ENCODE results near the gene RPS27L.
"Not testable (repeated sequence)": the region's sequence is repeated elsewhere in the genome, so short reads cannot be mapped to it uniquely, and the experiment has no call there.

Gene RPS27L

DNA sequence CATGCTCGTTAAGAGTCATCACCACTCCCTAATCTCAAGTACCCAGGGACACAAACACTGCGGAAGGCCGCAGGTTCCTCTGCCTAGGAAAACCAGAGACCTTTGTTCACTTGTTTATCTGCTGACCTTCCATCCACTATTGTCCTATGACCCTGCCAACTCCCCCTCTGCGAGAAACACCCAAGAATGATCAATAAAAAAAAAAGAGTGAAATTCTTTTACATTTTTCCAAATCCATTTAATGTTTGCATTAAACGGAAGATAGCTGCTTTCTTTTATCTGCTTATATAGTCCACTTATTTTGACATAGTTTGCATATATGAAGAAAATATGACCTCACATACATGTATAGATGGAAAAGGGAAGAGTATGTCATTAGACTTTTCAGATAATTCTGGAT, 57.7 kb downstream of the RPS27L start:
- DNase-seq (ENCODE audit: low read depth in 2 of 2), result not testable (repeated sequence)

DNA sequence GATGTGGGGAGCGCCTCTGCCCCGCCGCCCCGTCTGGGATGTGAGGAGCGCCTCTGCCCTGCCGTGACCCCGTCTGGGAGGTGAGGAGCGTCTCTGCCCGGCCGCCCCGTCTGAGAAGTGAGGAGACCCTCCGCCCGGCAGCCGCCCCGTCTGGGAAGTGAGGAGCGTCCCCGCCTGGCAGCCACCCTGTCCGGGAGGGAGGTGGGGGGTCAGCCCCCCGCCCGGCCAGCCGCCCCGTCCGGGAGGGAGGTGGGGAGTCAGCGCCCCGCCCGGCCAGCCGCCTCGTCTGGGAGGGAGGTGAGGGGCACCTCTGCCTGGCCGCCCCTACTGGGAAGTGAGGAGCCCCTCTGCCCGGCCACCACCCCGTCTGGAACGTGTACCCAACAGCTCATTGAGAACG, 58.4 kb downstream of the RPS27L start:
- DNase-seq (ENCODE audit: low read depth in 2 of 2), result not testable (repeated sequence)
